ENCODE results near the gene KANSL1L. TPM values are rescaled to one million over a fixed set of nuclear protein-coding genes. Genes with fewer than 3 reads are reported as not detected.

KANSL1L gene
- total and polyA plus RNA-seq, 9 donors = 12.4 to 34.2 (median 14.9) TPM

- no peaks in the 10 kb centered on the region for H3K4me1 ChIP-seq (ENCODE audit: control insufficient read depth, insufficient read depth, low read length)
- H3K27ac ChIP-seq (ENCODE audit: low read length) = no peak overlapping the region
- no peaks in the 10 kb centered on the region for H3K27me3 ChIP-seq (ENCODE audit: control insufficient read depth, insufficient read depth, low read length)
- no peak overlapping the region for H3K4me3 ChIP-seq (ENCODE audit: low read length)
- DNase-seq = no peak
- 36% methylated on average over 2 of the region's 2 CpGs for WGBS (ENCODE audit: insufficient coverage)
- H3K9me3 ChIP-seq (replicated peaks; ENCODE audit: control insufficient read depth, low read depth, low read length) = no peaks in the 10 kb centered on the region
- H3K36me3 ChIP-seq (ENCODE audit: control insufficient read depth, insufficient read depth, low read length) = peaks cover 3% of the 10 kb centered on the region
These were observed 84.3 kb downstream of the KANSL1L start for GRCh38 chr2:210086930-210087329.

GRCh38 chr2:210086292-210086691 lies 84.9 kb downstream of the KANSL1L start:
- no peak overlapping the region for H3K27ac ChIP-seq (ENCODE audit: low read length)
- no peaks in the 10 kb centered on the region for H3K27me3 ChIP-seq (ENCODE audit: control insufficient read depth, insufficient read depth, low read length)
- H3K4me1 ChIP-seq (ENCODE audit: control insufficient read depth, insufficient read depth, low read length) = no peaks in the 10 kb centered on the region
- DNase-seq = no peak
- H3K36me3 ChIP-seq (ENCODE audit: control insufficient read depth, insufficient read depth, low read length) = peaks cover 3% of the 10 kb centered on the region
- no CpG with 5 or more reads among the region's 1 CpG for WGBS (ENCODE audit: insufficient coverage)
- H3K4me3 ChIP-seq (ENCODE audit: low read length) = no peak overlapping the region
- no peaks in the 10 kb centered on the region for H3K9me3 ChIP-seq (replicated peaks; ENCODE audit: control insufficient read depth, low read depth, low read length)

GRCh38 chr2:210072922-210073509 lies 98.2 kb downstream of the KANSL1L start:
- peak; percentile 48 for DNase-seq
- no CpG with 5 or more reads among the region's 2 CpGs for WGBS (ENCODE audit: insufficient coverage)

GRCh38 chr2:210072493-210072892 lies 98.7 kb downstream of the KANSL1L start:
- Histone ChIP-seq H3K4me1 (ENCODE audit: control insufficient read depth, insufficient read depth, low read length) (no peaks in the 10 kb centered on the region), H3K27me3 (ENCODE audit: control insufficient read depth, insufficient read depth, low read length) (no peaks in the 10 kb centered on the region), H3K9me3 (replicated peaks; ENCODE audit: control insufficient read depth, low read depth, low read length) (no peaks in the 10 kb centered on the region), H3K36me3 (ENCODE audit: control insufficient read depth, insufficient read depth, low read length) (no peaks in the 10 kb centered on the region), H3K4me3 (ENCODE audit: low read length) (no peak overlapping the region), H3K27ac (ENCODE audit: low read length) (no peak overlapping the region)
- WGBS (ENCODE audit: insufficient coverage) = 79% methylated on average over 5 of the region's 5 CpGs
- DNase-seq = no peak

More at GRCh38 chr2:210072922-210073509, 98.2 kb downstream of the KANSL1L start:
- Histone ChIP-seq H3K27ac (ENCODE audit: low read length) (no peak overlapping the region), H3K9me3 (replicated peaks; ENCODE audit: control insufficient read depth, low read depth, low read length) (no peaks in the 10 kb centered on the region), H3K4me1 (ENCODE audit: control insufficient read depth, insufficient read depth, low read length) (no peaks in the 10 kb centered on the region), H3K27me3 (ENCODE audit: control insufficient read depth, insufficient read depth, low read length) (no peaks in the 10 kb centered on the region), H3K36me3 (ENCODE audit: control insufficient read depth, insufficient read depth, low read length) (no peaks in the 10 kb centered on the region), H3K4me3 (ENCODE audit: low read length) (no peak overlapping the region)

- no peaks in the 10 kb centered on the region for H3K9me3 ChIP-seq (replicated peaks; ENCODE audit: control insufficient read depth, low read depth, low read length)
- no peak overlapping the region for H3K27ac ChIP-seq (ENCODE audit: low read length)
- 91% methylated on average over 2 of the region's 2 CpGs for WGBS (ENCODE audit: insufficient coverage)
- no peaks in the 10 kb centered on the region for H3K27me3 ChIP-seq (ENCODE audit: control insufficient read depth, insufficient read depth, low read length)
- DNase-seq = no peak
- no peak overlapping the region for H3K4me3 ChIP-seq (ENCODE audit: low read length)
- H3K36me3 ChIP-seq (ENCODE audit: control insufficient read depth, insufficient read depth, low read length) = peaks cover 8% of the 10 kb centered on the region
- no peaks in the 10 kb centered on the region for H3K4me1 ChIP-seq (ENCODE audit: control insufficient read depth, insufficient read depth, low read length)
These were observed 107.9 kb downstream of the KANSL1L start for GRCh38 chr2:210063306-210063705.

GRCh38 chr2:210055825-210056224 lies 115.4 kb downstream of the KANSL1L start:
- DNase-seq = no peak
- 100% methylated on average over 3 of the region's 3 CpGs for WGBS (ENCODE audit: insufficient coverage)
- H3K4me3 ChIP-seq (ENCODE audit: low read length) = no peak overlapping the region
- no peak overlapping the region for H3K27ac ChIP-seq (ENCODE audit: low read length)
- H3K36me3 ChIP-seq (ENCODE audit: control insufficient read depth, insufficient read depth, low read length) = peaks cover 12% of the 10 kb centered on the region
- H3K9me3 ChIP-seq (replicated peaks; ENCODE audit: control insufficient read depth, low read depth, low read length) = peaks cover 14% of the 10 kb centered on the region
- no peaks in the 10 kb centered on the region for H3K27me3 ChIP-seq (ENCODE audit: control insufficient read depth, insufficient read depth, low read length)
- no peaks in the 10 kb centered on the region for H3K4me1 ChIP-seq (ENCODE audit: control insufficient read depth, insufficient read depth, low read length)

DNA sequence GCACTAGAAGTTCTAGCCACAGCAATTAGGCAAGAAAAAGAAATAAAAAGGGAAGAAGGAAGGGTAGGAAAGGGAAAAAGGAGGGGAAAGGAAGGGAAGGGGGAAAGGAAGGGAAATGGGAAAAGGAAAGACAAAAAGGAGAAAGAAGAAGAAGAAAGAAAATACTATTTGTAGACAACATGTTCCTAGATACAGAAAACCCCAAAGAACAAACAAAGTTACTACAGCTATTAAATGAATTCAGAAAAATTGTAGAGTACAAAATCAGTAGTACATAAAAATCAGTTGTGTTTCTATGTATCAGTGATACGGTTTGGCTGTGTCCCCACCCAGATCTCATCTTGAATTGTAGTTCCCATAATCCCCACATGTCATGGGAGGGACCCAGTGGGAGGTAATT lies 116.5 kb downstream of the KANSL1L start:
- peaks cover 14% of the 10 kb centered on the region for H3K9me3 ChIP-seq (replicated peaks; ENCODE audit: control insufficient read depth, low read depth, low read length)
- H3K4me3 ChIP-seq (ENCODE audit: low read length) = no peak overlapping the region
- no peaks in the 10 kb centered on the region for H3K27me3 ChIP-seq (ENCODE audit: control insufficient read depth, insufficient read depth, low read length)
- no peak for DNase-seq
- H3K36me3 ChIP-seq (ENCODE audit: control insufficient read depth, insufficient read depth, low read length) = peaks cover 12% of the 10 kb centered on the region
- no CpG with 5 or more reads among the region's 1 CpG for WGBS (ENCODE audit: insufficient coverage)
- no peak overlapping the region for H3K27ac ChIP-seq (ENCODE audit: low read length)
- peaks cover 2% of the 10 kb centered on the region for H3K4me1 ChIP-seq (ENCODE audit: control insufficient read depth, insufficient read depth, low read length)

GRCh38 chr2:210050885-210051284 lies 120.3 kb downstream of the KANSL1L start:
- Histone ChIP-seq H3K4me3 (ENCODE audit: low read length) (no peak overlapping the region), H3K27ac (ENCODE audit: low read length) (no peak overlapping the region), H3K4me1 (ENCODE audit: control insufficient read depth, insufficient read depth, low read length) (peaks cover 2% of the 10 kb centered on the region), H3K9me3 (replicated peaks; ENCODE audit: control insufficient read depth, low read depth, low read length) (peaks cover 17% of the 10 kb centered on the region), H3K27me3 (ENCODE audit: control insufficient read depth, insufficient read depth, low read length) (no peaks in the 10 kb centered on the region), H3K36me3 (ENCODE audit: control insufficient read depth, insufficient read depth, low read length) (peaks cover 9% of the 10 kb centered on the region)
- WGBS (ENCODE audit: insufficient coverage) = no CpG with 5 or more reads among the region's 1 CpG
- DNase-seq = no peak

DNA sequence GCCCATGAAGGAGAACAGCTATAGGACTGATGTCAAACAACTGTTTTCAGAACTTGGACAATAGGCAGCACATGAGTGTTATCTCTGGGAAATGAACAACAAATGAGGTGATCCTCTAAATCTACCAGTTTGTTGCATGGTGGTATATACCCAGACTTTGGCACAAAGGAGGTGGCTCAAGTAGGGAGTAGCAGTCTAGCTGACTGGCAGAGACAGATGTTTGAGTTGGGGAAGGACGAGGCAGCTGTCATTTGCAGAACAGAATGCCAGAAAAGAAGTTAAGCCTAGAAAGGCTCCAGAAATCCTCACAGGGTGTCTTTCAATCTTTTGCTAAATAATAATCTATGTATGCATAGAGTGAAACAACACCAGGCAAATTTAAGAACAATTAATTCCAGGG lies 121.4 kb downstream of the KANSL1L start:
- H3K9me3 ChIP-seq (replicated peaks; ENCODE audit: control insufficient read depth, low read depth, low read length) = peaks cover 11% of the 10 kb centered on the region
- peaks cover 2% of the 10 kb centered on the region for H3K4me1 ChIP-seq (ENCODE audit: control insufficient read depth, insufficient read depth, low read length)
- no peaks in the 10 kb centered on the region for H3K27me3 ChIP-seq (ENCODE audit: control insufficient read depth, insufficient read depth, low read length)
- peaks cover 5% of the 10 kb centered on the region for H3K36me3 ChIP-seq (ENCODE audit: control insufficient read depth, insufficient read depth, low read length)
- peak; percentile 77 for DNase-seq
- no CpG with 5 or more reads among the region's 1 CpG for WGBS (ENCODE audit: insufficient coverage)
- H3K27ac ChIP-seq (ENCODE audit: low read length) = peak overlapping the region; percentile 33
- no peak overlapping the region for H3K4me3 ChIP-seq (ENCODE audit: low read length)

DNA sequence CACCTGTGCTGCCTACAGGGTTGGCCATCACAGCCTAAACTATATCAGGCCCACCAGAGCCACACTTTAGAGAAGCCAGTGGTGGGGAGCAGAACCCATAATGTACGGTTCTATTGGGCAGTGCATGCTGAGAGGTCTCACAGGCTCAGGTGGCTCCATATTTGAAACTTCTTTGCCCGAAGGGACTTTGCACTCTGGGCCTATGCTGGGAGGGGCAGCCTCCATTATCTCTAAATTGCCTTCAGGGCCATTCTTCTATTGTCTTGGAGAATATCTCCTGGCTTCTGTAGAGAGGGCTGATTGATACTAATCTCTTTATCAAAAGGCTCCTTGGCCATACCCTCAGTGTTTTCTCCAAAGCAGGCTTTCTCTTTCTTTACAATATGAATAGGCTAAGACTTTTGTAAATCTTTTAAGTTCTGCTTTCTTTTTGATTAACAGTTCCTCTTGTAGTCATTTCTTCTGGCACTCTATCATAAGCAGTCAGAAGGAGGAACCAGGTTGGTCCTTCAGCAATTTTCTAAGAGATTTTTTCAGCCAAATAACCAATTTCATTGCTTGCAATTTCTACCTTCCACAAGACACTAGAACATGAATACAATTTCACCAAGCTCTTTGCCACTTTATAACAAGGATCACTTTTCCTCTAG lies 124.2 kb downstream of the KANSL1L start:
- no peaks in the 10 kb centered on the region for H3K27me3 ChIP-seq (ENCODE audit: control insufficient read depth, insufficient read depth, low read length)
- peaks cover 2% of the 10 kb centered on the region for H3K4me1 ChIP-seq (ENCODE audit: control insufficient read depth, insufficient read depth, low read length)
- H3K4me3 ChIP-seq (ENCODE audit: low read length) = no peak overlapping the region
- no peak overlapping the region for H3K27ac ChIP-seq (ENCODE audit: low read length)
- no CpG with 5 or more reads among the region's 2 CpGs for WGBS (ENCODE audit: insufficient coverage)
- peaks cover 6% of the 10 kb centered on the region for H3K9me3 ChIP-seq (replicated peaks; ENCODE audit: control insufficient read depth, low read depth, low read length)
- DNase-seq = no peak
- H3K36me3 ChIP-seq (ENCODE audit: control insufficient read depth, insufficient read depth, low read length) = peaks cover 4% of the 10 kb centered on the region

Measured in muscle of leg (tissue), 11 donors.